ENCODE data around the gene CEP95. TPM values are rescaled to one million over a fixed set of nuclear protein-coding genes. Genes with fewer than 3 reads are reported as not detected.

The CEP95 gene
- total and polyA plus RNA-seq, 2 of the 13 experiments (the other 11 are each of a cell fraction or from before 2014, with no cell fraction given): 65.9 to 68.8 TPM

- TF ChIP-seq SCMH1 (CRISPR knock-in tag; IDR thresholded peaks at IDR 0.05; ENCODE audit: borderline replicate concordance) (no peak), TBL1XR1 (IDR thresholded peaks at IDR 0.05; ENCODE audit: borderline replicate concordance, low read length, partially characterized antibody) (no peak), PRMT3 (CRISPR knock-in tag; IDR thresholded peaks at IDR 0.05; ENCODE audit: borderline replicate concordance, low read depth) (peak; percentile 47; the same call in 1 of the 2 replicates), CENPT (CRISPR knock-in tag; IDR thresholded peaks at IDR 0.05; ENCODE audit: low read depth) (peak; percentile 93), KAT2B (IDR thresholded peaks at IDR 0.05; ENCODE audit: borderline replicate concordance, low read depth, low read length) (no peak), FOXP1 (IDR thresholded peaks at IDR 0.05) (0 out of 2 replicates have a peak, but pooled peaks have one; percentile 38), FOXP1 (CRISPR knock-in tag; IDR thresholded peaks at IDR 0.05) (peak; percentile 14; the same call in 1 of the 2 replicates), ZFX (CRISPR knock-in tag; IDR thresholded peaks at IDR 0.05; ENCODE audit: low read depth) (peak; percentile 77), ZNF644 (CRISPR knock-in tag; IDR thresholded peaks at IDR 0.05; ENCODE audit: low read depth) (no peak), ZNF512B (CRISPR knock-in tag; IDR thresholded peaks at IDR 0.05; ENCODE audit: borderline replicate concordance) (no peak), ZNF547 (CRISPR knock-in tag; IDR thresholded peaks at IDR 0.05) (no peak; the same call in none of the 2 replicates), MTF1 (CRISPR knock-in tag; IDR thresholded peaks at IDR 0.05) (peak; percentile 66), THAP8 (CRISPR knock-in tag; IDR thresholded peaks at IDR 0.05; ENCODE audit: borderline replicate concordance) (peak; percentile 84; the same call in 1 of the 2 replicates), DDIT3 (CRISPR knock-in tag; IDR thresholded peaks at IDR 0.05) (no peak), CAMTA2 (CRISPR knock-in tag; IDR thresholded peaks at IDR 0.05; ENCODE audit: borderline replicate concordance) (peak; percentile 75; the same call in 1 of the 2 replicates), ZKSCAN1 (IDR thresholded peaks at IDR 0.05; ENCODE audit: low read length) (no peak), KMT2B (CRISPR knock-in tag; IDR thresholded peaks at IDR 0.05) (peak; percentile 77), NONO (IDR thresholded peaks at IDR 0.05) (no peak), NONO (CRISPR knock-in tag; conservative IDR thresholded peaks at IDR 0.05) (peak; percentile 89), CENPBD1 (CRISPR knock-in tag; IDR thresholded peaks at IDR 0.05; ENCODE audit: borderline replicate concordance, low read depth) (no peak; the same call in 1 of the 2 replicates), RARA (CRISPR knock-in tag; IDR thresholded peaks at IDR 0.05) (no peak; the same call in none of the 2 replicates), MAF1 (CRISPR knock-in tag; IDR thresholded peaks at IDR 0.05; ENCODE audit: borderline replicate concordance) (peak; percentile 65; the same call in 1 of the 2 replicates), ZMYM2 (CRISPR knock-in tag; IDR thresholded peaks at IDR 0.05) (peak; percentile 81; the same call in 1 of the 2 replicates), ATF5 (CRISPR knock-in tag; IDR thresholded peaks at IDR 0.05; ENCODE audit: low read depth) (peak; percentile 91), KDM4B (CRISPR knock-in tag; IDR thresholded peaks at IDR 0.05) (peak; percentile 16; the same call in 1 of the 2 replicates)
Observed at GRCh38 chr17:64506576-64507412, at the start of gene CEP95 (continued).

Data from HepG2 (cell line).